Endothelial cell of umbilical vein (primary cell): Measurements from ENCODE around the gene HIRA. TPM values are rescaled to one million over a fixed set of nuclear protein-coding genes. Genes with fewer than 3 reads are reported as not detected.

Experiments
- BruUV-seq: library from RNA; stranded (reverse); fragments of 400-500 nt; replicated peaks from 2 replicates; lab custom pipeline; 2021; lab: Mats Ljungman, UMichigan
- CTCF ChIA-PET: fragments of 300-600, 350-600 bp; sonication (Branson Sonifier 250); formaldehyde crosslinking; loops from one replicate; lab custom pipeline; 2021; ENCODE audit warnings: antibody characterized with exemption, inconsistent platforms; lab: Charles Lee
- POLR2A ChIA-PET: fragments of 300-600, 350-600 bp; sonication (Branson Sonifier 250); formaldehyde crosslinking; loops from one replicate; lab custom pipeline; 2021; ENCODE audit warnings: antibody characterized with exemption, inconsistent platforms; lab: Charles Lee
- DNase-seq: peaks from one replicate; pipeline ENCODE4 v3.0.0-alpha.2; 2011; ENCODE audit warnings: low read depth, low spot score
- FAIRE-seq: peaks from 2 replicates; lab custom pipeline; 2011; peaks lifted over from hg19 to GRCh38; lab: Jason Lieb, UNC
- H2AFZ ChIP-seq: 2 replicates; pipeline ENCODE4 v1.6.0; 2012; ENCODE audit warnings: low read depth, low read length, control low read depth, inconsistent platforms
- H3K27ac ChIP-seq: 2 replicates; pipeline ENCODE4 v1.5.1; 2011; ENCODE audit warnings: low read depth, mild to moderate bottlenecking, control low read depth, low read length, moderate library complexity; ENCODE audit not compliant: insufficient read depth
- H3K27me3 ChIP-seq, 2 experiments: 2 replicates each; pipeline versions ENCODE4 v1.6.0 to v1.6.1; 2011; ENCODE audit warnings: low read length in 2 of 2, mixed read lengths in 1 of 2; ENCODE audit not compliant: control insufficient read depth in 2 of 2, insufficient read depth in 2 of 2
- H3K36me3 ChIP-seq, 2 experiments: 2 replicates in 1 of 2; 3 replicates in 1 of 2; pipeline ENCODE4 v1.5.1; 2011; ENCODE audit warnings: low read length in 2 of 2, mild to moderate bottlenecking in 1 of 2, moderate library complexity in 1 of 2; ENCODE audit not compliant: control insufficient read depth in 2 of 2, insufficient read depth in 2 of 2; ENCODE audit errors: extremely low read depth in 1 of 2
- H3K4me1 ChIP-seq: 3 replicates; pipeline ENCODE4 v1.5.1; 2011; ENCODE audit warnings: mild to moderate bottlenecking, low read length; ENCODE audit not compliant: control insufficient read depth, insufficient read depth; ENCODE audit errors: extremely low read depth
- H3K4me2 ChIP-seq: 2 replicates; pipeline ENCODE4 v1.6.1; 2011; ENCODE audit warnings: low read length, control low read depth, mixed read lengths; ENCODE audit not compliant: insufficient read depth
- H3K4me3 ChIP-seq, 3 experiments: fragments of 200-600 bp in 1 of 3; sonication (generic), shearing (Covaris generic) in 1 of 3; replicated peaks in 1 of 3; 2 replicates each; pipeline ENCODE4 v1.5.1; 2011 to 2016; ENCODE audit warnings: control low read depth in 3 of 3, low read length in 3 of 3, mild to moderate bottlenecking in 2 of 3, inconsistent platforms in 1 of 3, low read depth in 1 of 3, moderate library complexity in 1 of 3; ENCODE audit not compliant: insufficient read depth in 1 of 3
- H3K79me2 ChIP-seq: 2 replicates; pipeline ENCODE4 v1.6.0; 2012; ENCODE audit warnings: low read length, inconsistent platforms; ENCODE audit not compliant: control insufficient read depth, insufficient read depth
- H3K9ac ChIP-seq: replicated peaks from 2 replicates; pipeline ENCODE3; 2011; ENCODE audit warnings: low read length, control low read depth; ENCODE audit not compliant: insufficient read depth; ENCODE audit errors: extremely low read depth
- H3K9me1 ChIP-seq: replicated peaks from 3 replicates; pipeline ENCODE4 v1.6.0; 2011; ENCODE audit warnings: mild to moderate bottlenecking, low read length; ENCODE audit not compliant: control insufficient read depth, insufficient read depth; ENCODE audit errors: extremely low read depth
- H3K9me3 ChIP-seq: replicated peaks from 2 replicates; pipeline ENCODE4 v1.5.1; 2012; ENCODE audit warnings: low read length, inconsistent platforms; ENCODE audit not compliant: control insufficient read depth, insufficient read depth
- H4K20me1 ChIP-seq: replicated peaks from 2 replicates; pipeline ENCODE3; 2011; ENCODE audit warnings: mild to moderate bottlenecking, low read length; ENCODE audit not compliant: control insufficient read depth, insufficient read depth; ENCODE audit errors: extremely low read depth
- EZH2 ChIP-seq: IDR thresholded peaks from 2 replicates; pipeline ENCODE4 v1.6.1; 2012; ENCODE audit warnings: borderline replicate concordance, low read depth, mild to moderate bottlenecking, moderate library complexity, low read length, inconsistent platforms; ENCODE audit not compliant: severe bottlenecking
- FOS ChIP-seq: IDR thresholded peaks from 2 replicates; pipeline ENCODE4 v1.6.1; 2011; ENCODE audit warnings: mild to moderate bottlenecking, low read length, moderate library complexity, borderline replicate concordance; ENCODE audit not compliant: insufficient read depth
- GATA2 ChIP-seq: IDR thresholded peaks from 2 replicates; pipeline ENCODE4 v1.7.0; 2011; ENCODE audit warnings: low read depth, mild to moderate bottlenecking, moderate library complexity, mixed read lengths, low read length; ENCODE audit not compliant: insufficient read length, insufficient read depth
- JUN ChIP-seq: IDR thresholded peaks from 2 replicates; pipeline ENCODE4 v1.6.1; 2011; ENCODE audit warnings: borderline replicate concordance, low read depth; ENCODE audit not compliant: insufficient read length, insufficient read depth
- MYC ChIP-seq: IDR thresholded peaks from one replicate; pipeline ENCODE4 v1.6.1; 2011; ENCODE audit warnings: mild to moderate bottlenecking, low read depth, low read length
- POLR2A ChIP-seq: IDR thresholded peaks from 2 replicates; pipeline ENCODE4 v1.6.1; 2012; ENCODE audit warnings: low read depth, mild to moderate bottlenecking, control low read depth, low read length
- dilution Hi-C: fragments of 300-500 bp; cut with MboI; formaldehyde crosslinking; loops from one replicate; pipeline ENCODE4 v1.15.0; 2019; ENCODE audit warnings: low sequenced_read_pairs; ENCODE audit not compliant: extremely low pct_ligation_motif_present
- intact Hi-C: fragments of 100-400 bp; cut with micrococcal nuclease; formaldehyde crosslinking; loops from one replicate; pipeline ENCODE4 v1.10.0; 2022
- polyA plus RNA-seq, 4 experiments: library from polyadenylated mRNA; depleted of rRNA in 3 of 4; stranded (reverse) in 3 of 4; unstranded in 1 of 4; fragments of >200 nt; gene quantifications; 2 replicates each; pipeline versions ENCODE4 v1.2.1 to v1.2.3, GENCODE V29; 2011 to 2012; ENCODE audit warnings: missing spikeins in 1 of 4
- total RNA-seq: library from RNA; stranded (reverse); gene quantifications from 2 replicates; pipeline ENCODE4 v1.2.3, GENCODE V29; 2021
- TF ChIP-seq, protein P1 (sequence below), 2 donors: IDR thresholded peaks; 1 replicate in 1 of 2; 2 replicates in 1 of 2; pipeline ENCODE4 v1.5.1; 2011; ENCODE audit warnings: low read length in 2 of 2, mild to moderate bottlenecking in 2 of 2, moderate library complexity in 2 of 2, control low read depth in 1 of 2, inconsistent platforms in 1 of 2, low read depth in 1 of 2; ENCODE audit not compliant: insufficient read depth in 1 of 2; ENCODE audit errors: extremely low read depth in 1 of 2
- TF ChIP-seq, protein P2 (sequence below): IDR thresholded peaks from 2 replicates; pipeline ENCODE4 v1.6.1; 2011; ENCODE audit not compliant: insufficient read depth, insufficient read length

The HIRA gene
- total and polyA plus RNA-seq, 2 donors (not counting 3 experiments of a cell fraction or from before 2014, with no cell fraction given), result 17.3 to 27.7 TPM

DNA sequence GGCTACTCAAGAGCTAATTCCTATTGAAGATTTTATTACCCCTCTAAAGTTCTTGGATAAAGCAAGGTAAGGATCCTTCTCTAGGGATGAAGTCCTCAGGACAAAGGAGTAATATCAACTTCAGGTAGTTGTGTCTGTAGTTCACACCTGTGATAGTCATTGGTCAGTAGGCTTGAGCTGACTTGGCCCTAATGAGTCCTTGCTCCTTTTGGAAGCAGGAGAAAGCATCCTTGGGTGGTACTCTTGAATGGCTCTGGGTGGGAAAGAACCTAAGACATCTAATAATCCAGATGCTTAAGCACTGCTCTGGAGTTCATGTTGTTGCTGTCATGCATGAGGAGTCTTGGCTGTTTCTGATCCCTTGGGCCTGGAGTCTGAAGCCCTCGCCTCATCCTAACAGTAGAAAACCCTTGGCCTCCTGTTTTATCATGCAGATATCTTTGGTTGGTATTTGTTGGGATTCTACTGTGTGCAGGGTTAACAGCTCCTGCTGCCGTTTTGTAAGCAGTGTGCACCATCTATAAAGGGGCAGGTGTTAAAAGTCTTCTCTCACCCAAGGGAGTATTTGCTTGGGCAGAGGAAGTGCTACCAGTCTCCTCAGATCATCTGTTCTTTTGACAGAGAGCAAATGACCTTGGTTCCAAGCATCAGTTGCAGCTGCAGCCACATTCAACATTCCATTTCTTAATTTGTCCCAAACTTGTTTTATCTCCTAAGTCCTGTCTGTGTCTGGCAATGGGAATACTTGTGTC lies 3.5 kb upstream of the HIRA start:
- intact Hi-C loops, result no loop called here
- H3K79me2 ChIP-seq, result peaks cover 19% of the 10 kb centered on the region
- TF ChIP-seq EZH2 (no peak), MYC (no peak), JUN (no peak), POLR2A (no peak), GATA2 (no peak), FOS (no peak)
- TF ChIP-seq, protein P1, sequence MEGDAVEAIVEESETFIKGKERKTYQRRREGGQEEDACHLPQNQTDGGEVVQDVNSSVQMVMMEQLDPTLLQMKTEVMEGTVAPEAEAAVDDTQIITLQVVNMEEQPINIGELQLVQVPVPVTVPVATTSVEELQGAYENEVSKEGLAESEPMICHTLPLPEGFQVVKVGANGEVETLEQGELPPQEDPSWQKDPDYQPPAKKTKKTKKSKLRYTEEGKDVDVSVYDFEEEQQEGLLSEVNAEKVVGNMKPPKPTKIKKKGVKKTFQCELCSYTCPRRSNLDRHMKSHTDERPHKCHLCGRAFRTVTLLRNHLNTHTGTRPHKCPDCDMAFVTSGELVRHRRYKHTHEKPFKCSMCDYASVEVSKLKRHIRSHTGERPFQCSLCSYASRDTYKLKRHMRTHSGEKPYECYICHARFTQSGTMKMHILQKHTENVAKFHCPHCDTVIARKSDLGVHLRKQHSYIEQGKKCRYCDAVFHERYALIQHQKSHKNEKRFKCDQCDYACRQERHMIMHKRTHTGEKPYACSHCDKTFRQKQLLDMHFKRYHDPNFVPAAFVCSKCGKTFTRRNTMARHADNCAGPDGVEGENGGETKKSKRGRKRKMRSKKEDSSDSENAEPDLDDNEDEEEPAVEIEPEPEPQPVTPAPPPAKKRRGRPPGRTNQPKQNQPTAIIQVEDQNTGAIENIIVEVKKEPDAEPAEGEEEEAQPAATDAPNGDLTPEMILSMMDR (IDR thresholded peaks at IDR 0.05; ENCODE audit: extremely low read depth in 1 of 2, insufficient read depth in 1 of 2, low read depth in 1 of 2, low read length in 2 of 2), result no peak
- TF ChIP-seq, protein P2, sequence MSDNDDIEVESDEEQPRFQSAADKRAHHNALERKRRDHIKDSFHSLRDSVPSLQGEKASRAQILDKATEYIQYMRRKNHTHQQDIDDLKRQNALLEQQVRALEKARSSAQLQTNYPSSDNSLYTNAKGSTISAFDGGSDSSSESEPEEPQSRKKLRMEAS, result no peak
- no peak for FAIRE-seq
- H3K9me1 ChIP-seq, result no peaks in the 10 kb centered on the region
- ChIA-PET POLR2A (no interaction called here), CTCF (interaction anchor here (0.9 to 1.4 kb wide), 2 partner anchors 43 to 255 kb away, joined by 3 read pairs; no protein-coding TSS in a partner anchor)
- H3K4me1 ChIP-seq, result peaks cover 15% of the 10 kb centered on the region
- no peaks in the 10 kb centered on the region for H3K27me3 ChIP-seq
- H3K4me2 ChIP-seq, result no peak overlapping the region
- no TSS peak for BruUV-seq
- no peak for DNase-seq
- H4K20me1 ChIP-seq, result no peaks in the 10 kb centered on the region
- no peaks in the 10 kb centered on the region for H3K9me3 ChIP-seq
- H3K27ac ChIP-seq, result no peak overlapping the region
- dilution Hi-C loops, result no loop called here
- H3K9ac ChIP-seq, result no peak overlapping the region
- peaks cover 5% of the 10 kb centered on the region in 2 experiments for H3K36me3 ChIP-seq
- H2AFZ ChIP-seq, result no peak overlapping the region
- H3K4me3 ChIP-seq, result no peak overlapping the region
